NCI-H510A (cell line): ENCODE data around the gene MEIS2.

Experiments
- DNase-seq: peaks from one replicate; lab custom pipeline; 2025; lab: John Stamatoyannopoulos, UW

Gene MEIS2

DNA sequence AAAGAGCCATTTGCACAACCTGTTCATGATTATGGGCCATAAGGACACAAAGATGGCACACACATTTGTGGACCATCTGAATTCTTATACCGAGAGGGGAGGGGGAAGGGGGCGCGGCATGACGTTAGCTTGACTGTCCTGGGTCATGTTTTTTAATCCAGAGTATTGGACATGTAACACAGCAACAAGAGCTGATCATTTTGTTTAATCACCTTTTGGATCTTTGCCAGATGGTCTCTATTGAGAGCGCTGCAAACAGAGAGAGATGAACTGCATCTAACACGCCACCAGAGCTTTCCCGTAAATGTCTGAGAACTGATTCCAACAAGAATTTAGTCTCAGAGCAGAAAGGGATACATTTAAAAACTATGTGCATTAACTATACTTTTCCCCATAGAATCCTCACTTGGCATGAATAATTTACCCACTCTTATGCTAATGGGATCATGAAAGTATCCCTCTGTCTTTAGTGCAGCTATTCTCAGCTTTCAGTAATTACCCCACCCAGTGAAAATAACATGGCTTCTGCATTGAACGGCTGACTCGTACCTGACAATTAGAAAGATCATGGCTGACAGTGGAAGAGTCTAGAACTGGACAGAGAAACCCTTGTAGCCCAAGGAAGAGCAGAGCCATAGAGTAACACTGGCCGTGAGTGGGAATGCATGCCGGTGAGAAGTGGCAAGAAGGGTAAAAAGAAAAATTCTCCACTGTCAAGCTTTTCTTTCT, 22.6 kb downstream of the MEIS2 start:
- DNase-seq = no peak

DNA sequence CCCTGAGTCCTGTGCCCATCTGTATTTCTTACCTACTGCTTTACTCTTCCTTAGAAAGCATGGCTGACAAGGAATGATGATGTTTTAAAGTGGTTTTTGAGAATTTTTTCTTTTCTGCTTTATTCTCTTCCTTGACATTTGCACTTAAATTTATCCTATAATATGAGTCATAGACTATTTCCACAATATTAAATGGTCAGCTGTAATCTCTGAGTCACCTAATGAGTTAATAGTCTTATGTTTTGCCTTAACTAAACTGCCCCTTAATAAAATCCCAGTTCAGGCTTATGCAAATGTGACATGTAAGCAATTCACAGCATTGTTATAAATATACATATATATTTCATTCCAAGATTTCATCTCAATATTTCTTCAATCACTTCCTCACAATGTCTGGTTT, 23.8 kb downstream of the MEIS2 start:
- DNase-seq = no peak

DNA sequence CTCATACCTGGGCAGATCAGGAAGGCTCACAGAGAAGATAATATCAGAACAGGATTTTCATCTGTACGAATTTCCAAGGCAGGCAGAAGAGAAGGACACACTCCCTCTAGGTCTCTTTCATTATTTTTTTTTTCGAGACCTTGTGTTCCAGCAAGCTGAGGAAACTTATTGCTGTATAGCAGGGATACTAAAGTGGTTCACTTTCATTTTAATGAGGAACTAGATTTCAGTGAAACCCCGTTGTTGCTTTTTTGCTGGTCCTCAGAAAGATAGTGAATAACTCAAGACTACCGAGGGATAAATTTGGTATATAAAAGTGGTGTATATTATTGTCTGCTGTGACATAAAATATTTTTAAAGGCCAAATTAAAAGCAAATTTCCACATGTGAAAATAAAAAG, 24.6 kb downstream of the MEIS2 start:
- DNase-seq = no peak

DNA sequence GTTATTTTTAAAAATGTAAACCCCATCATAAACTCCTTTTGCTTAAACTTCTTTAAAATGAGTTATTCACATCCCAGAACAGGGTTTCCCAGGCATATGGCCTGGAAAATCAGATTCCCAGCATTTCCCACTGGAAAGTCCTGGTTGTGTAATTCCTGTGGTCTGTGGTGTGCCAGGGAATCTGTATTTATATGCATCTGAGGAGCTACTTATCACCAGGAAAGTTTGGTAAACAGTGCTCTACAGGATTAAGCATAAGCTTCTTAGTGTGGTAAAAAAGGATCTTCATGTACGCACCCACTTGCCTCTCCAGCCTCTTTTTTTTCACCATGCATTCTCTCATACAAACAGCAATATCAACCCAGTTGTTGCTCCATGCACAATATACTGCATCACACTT, 28.2 kb downstream of the MEIS2 start:
- no peak for DNase-seq

DNA sequence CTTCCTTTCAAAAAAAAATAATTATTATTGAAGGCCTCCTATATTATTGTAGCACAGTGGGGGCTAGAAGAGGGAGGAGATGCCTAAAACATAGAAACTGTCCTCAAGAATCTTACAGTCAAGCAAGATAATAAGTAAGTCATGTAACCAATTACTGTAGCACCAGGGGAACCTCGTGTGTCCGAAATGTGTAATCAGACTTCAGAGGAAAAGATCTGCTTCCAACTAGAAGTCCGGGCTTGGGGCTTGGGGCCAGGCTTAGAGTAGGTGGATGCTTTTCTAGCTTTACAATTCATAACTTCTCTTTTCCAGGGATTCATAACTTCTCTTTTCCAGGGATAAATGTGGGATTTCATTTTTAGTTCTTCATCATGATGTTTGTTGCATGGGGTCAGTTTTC, 29.2 kb downstream of the MEIS2 start:
- DNase-seq = no peak

DNA sequence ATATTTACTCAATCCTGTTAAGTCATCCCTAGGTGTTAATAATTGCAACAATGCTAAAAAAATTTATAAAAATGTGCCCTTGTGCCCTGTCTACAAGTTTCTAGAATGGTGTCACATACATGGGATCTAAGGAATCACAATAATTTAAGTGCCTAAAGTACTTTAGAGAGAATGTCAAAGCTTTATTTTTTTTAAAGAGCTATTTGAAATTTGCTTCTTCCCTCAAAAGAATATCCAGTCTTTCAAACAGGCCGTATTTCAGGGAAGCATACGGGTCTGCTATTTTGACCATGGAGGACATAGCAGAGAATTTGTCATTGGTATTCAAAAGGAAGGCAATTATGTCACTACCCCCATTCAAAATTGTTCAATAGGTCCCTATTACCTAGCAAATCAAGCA, 29.7 kb downstream of the MEIS2 start:
- no peak for DNase-seq

DNA sequence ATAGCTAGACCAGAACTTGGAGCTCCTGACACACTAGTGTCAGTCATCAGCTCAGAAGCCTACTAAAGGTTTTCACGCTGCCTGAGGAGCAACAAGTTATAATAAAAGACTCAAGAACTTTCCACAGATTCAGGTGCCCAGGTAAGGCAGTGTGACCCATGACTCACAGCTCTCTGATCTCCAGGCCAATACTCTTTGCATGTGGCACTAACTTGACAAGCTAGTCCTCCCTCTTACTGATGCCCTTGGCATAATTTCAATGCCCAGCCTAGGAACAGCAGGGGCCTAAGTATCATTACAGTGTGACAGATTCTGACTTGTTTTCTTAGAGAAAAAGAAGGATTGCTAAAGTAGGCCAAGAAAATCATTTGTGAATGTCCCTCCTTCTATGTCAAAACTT, 38.4 kb downstream of the MEIS2 start:
- DNase-seq = no peak

DNA sequence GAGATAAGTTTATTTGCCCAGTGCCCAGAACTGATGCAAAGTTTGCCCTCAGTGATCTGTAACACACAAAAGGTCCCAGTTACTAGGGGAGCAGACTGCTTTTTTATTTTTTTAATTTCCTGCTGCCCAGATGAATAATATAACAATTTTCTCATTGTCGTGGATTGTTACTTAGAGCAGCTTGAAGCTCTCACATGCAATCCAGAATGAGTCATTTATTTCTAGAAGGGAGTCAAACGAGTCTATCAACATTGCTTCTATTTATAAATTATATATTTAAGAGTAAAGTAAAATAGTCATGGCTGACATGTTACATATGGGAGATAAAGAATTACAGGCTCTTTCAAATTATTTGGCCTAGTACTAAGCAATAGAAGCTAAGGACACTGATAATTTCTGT, 41.3 kb downstream of the MEIS2 start:
- DNase-seq = no peak

DNA sequence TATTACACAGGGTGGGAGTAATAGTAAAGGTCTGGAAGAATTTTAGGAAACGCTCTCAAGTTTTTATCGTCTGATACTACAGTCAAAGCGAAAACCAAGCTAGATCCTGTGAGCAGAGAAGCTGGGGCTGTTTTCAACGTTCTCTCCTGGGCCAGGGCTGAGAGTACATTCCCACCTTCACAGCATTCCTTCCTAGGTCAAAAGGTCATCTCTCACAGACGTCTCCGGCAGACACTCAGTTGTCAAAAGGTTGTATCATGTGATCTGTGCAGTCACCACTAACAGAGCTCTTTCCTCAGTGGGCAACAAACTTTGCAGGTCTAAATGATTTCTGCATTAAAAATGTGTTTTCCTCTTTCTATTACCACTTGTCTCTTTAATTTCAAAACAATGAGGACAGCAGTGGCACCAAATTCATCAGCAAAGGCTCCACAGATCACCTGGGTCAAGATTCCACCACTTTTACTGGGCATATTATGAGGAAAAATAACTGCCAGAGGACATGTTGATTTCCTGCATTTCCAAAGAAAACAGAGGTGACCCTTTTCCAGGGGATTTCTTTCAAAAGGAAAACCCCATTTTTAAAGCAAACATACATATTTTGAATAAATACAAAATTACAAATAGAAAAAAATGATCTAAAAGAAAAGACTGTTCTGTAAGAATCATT, 41.9 kb downstream of the MEIS2 start:
- no peak for DNase-seq

DNA sequence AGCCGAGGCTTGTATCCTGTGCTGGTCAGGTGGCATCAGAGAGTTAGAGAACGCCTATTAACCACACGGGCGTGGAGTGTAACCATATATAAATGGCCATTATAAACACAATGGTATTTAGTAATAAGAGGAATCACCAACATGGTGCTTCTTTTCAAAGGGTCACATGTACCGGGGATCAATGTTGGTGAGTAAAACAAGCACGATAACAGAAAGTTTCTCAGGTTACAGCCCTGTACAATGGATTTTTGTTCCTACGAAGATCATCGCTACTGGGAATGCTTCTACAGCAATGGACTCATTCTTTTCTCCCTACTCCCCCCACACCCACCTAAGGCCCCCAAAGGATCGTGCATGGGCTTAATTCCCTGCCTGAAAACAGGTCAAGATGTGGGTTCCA, 42.5 kb downstream of the MEIS2 start:
- DNase-seq = no peak

DNA sequence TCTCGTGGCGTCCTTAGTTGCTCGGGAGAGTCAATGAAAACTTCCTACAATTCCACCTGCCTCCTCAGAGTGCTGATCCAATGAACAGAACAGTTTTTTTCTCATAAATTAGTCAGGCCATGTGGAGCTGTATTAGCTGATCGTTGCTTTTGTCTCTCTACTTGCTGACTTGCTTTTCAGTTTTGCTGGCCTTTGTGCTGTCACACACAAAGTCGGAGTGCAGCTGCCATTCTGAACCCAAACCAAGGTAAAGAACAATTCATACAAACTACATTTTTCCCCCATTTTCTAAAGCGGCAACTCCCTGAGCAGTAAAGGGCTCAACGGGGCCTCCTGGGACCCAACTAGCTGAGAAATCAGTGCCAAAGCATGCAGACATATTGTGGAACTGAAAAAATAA, 43.1 kb downstream of the MEIS2 start:
- DNase-seq = no peak

DNA sequence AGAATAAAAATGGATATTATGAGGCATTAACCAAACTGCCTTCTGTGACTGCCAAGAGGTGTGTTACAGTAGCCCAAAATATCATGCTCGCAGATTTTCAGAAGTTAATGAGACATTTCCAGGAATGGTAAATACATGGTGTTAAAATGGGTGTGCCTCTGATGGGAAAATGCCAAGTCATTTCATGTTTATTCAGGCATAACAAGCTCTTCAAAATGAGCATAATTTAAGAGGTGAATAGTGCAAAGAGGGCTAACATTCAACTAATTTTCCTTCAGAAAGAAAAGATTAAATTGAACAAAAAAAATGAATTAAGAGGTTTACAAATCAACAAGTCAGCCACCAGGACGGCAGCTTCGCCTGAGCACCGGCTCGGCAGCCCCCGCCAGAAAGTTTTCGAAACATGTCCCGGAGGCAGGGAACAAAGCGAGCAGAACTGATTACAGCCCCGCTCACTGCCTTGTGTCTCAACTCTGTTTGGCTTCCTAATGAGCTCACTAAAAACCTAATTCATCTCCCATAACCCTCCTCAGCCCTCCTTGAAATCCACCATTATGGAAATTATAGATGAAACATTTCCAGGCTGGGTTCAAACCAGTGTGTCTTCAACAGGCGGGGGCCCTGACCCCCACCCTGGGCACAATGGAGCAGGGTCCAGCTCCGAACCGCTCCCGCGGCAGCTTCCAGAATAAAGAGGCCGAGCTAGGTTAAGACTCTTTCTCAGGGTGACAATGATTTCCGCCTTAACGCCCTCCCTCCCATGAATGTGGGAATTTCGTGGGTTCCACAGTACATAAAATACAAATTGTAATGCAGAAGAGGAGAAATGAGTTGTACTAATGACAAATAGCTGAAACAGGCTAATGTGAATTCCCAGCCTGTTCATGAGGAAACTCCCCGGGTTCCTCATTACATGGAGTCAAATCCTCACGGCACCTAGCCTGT, 43.9 kb downstream of the MEIS2 start:
- no peak for DNase-seq

DNA sequence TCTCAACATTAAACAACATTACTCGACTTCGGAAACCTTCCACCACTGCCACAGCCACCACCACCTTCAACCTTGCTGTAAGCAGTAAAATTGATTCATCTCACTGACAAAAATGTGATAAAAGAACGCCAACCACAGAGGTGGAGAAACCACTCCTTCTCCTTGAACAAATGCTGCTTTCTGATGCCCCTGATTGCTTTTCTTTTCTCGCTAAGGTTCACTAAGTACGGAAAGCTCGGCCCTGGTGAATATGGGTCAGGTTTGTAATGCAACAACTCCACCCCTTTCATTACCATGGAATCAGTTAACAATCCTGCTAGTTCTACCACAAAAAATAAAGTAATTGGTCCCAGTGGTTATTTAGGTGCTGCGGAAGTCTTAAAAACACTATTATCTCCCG, 44.9 kb downstream of the MEIS2 start:
- DNase-seq = no peak

DNA sequence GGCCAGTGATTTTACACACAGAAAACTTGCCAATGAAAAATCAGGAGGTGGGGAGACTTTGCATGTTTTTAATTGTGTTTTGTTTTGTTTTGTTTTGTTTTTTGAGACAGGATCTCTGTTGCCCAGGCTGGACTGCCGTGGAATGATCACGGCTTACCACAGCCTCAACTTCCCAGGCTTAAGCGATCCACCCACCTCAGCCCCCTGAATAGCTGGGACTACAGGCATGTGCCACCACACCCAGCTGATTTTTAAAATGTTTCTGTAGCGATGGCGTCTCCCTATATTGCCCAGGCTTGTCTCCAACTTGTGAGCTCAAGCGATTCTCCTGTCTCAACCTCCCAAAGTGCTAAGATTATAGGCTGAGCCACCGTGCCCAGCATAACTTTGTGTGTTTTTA, 46.0 kb downstream of the MEIS2 start:
- no peak for DNase-seq

DNA sequence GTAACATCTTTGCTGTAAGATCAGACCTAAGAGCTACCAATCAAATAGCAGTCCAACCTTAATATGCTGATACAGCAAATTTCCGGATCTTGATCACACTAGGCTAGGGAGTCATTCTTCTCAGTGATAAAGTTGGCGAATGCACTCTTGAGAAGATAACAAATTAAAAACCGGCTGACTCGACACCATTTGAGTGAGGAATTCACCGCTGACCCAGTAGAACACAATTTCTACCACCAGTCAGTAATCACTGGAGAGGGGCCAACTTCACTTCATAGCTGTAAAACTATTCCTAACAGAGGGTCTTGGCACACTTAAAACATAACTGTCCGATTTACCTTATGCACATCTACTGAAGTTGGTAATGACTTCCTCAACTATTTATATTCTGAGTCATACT, 47.2 kb downstream of the MEIS2 start:
- DNase-seq = no peak

DNA sequence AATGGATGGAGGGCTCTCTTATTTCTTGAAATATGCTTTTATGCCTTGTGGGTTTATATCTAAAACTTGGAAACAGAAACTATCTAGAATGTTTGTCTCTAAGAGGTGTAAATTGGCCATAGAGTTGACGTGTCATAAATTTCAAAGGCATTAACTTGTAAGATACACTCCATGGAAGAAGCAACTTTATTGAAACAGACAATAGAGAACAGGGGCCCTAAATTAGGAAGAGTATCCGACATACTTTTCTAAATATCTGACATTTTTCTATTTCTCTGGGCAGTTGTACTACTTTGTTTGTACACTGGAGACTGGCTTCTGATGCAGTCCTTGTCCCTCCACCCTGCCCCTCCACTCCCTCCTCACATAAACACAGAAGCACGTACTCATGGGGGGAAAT, 50.0 kb downstream of the MEIS2 start:
- DNase-seq = no peak

DNA sequence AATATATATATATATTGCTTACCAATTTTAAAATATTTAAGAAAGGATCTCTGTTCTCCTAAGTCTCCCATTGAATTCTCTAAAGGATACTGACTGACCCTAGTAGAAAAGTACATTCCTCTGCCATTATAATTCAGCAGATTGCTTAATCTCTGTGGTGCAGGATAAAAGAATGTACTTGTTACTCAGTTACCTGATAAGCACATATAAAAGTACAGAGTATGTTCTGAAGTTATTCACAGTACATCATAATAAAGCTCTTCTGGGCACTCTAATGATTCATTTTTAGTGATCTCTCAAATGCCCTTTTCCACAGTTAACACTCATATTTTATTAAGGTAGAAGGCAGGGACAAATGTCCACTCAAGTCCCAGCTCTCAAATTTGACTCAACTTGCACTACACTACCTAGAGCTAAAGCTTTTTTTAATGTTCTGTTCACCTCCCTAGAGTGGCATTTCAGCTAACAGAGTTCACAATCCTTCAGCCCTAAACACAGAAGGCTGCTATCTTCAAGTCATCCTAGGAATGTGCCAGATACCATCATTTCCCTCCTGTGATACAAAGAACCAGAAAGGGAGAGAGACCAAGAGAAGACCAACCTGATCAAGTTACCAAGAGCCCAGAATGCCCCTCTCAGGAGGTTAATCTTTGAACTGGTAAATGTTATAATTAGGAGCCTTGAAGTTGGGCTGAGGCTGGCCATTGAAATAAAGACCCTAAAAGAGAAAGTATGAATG, 53.3 kb downstream of the MEIS2 start:
- no peak for DNase-seq

DNA sequence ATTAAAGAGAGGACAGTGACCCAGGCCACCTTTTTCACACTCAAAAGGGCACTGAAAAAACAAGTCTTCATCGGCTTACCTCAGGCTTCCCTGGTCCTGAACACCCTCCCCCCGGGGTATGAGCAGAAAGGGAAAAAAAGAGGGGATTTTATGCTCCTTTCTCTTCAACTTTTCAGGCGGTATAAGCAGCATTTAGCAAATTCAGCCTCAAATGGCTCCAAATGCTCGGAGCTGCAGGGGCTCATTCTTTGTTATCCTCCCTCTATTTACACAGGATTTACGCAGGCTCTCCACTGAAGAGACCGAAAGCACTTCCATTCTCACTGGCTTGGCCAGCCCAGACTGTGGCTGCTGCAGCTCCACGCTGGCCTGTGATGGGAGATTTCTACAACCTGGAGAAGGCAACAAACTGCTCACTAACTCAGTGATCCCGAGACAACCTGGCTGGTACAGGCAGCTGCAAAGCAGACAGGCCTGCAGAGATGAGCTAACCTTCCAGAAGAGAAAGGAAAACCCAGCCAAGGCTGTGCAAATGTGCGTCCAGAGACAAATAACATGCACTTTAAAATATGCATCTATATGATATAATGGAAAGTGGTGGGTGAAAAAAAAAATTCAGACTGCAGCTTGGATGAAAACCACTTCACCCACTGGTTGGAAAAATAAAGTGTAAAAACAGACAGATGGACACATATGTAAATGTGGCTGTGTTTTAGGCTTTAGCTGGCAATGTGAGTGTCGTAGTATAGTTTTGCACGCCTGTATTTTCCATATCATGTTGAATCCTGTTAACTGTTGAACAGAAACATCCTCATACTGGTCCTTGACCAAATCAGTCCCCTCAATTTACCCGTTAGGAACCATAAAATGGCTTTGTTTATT, 54.2 kb downstream of the MEIS2 start:
- peak; percentile 31 for DNase-seq

DNA sequence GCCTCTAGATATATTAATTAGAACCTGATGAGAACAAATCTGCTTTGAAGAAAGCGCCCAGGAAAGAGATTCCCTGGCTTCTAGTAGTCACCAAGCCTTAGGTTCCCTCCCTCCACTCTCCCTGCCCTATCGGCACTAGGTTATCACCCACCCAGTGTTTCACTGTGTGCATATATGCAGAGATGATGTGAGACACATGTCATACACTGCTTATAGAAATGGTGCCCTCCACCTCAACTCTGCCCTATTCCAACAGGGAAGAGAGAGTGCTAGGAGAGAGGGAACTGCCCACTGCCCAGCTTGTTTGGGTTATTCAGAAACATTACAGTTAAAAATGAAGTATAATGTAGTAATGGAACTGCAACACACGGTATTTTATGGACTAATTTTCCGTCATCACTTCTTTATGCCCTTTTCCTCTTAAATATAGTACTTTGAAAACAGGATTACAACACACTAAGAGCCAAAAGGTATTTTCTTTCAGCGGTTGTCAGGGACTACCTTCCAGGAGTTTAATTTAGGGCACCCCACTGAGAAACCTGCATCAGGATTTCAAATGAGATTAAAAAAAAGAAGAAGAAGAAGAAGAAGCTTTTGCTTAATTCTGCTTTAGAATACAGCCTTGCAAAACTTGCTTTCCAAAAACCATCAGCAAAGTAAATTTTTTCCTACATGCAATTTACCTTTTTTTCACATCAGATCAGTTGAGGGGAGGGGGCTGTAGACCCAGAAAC, 55.3 kb downstream of the MEIS2 start:
- no peak for DNase-seq

DNA sequence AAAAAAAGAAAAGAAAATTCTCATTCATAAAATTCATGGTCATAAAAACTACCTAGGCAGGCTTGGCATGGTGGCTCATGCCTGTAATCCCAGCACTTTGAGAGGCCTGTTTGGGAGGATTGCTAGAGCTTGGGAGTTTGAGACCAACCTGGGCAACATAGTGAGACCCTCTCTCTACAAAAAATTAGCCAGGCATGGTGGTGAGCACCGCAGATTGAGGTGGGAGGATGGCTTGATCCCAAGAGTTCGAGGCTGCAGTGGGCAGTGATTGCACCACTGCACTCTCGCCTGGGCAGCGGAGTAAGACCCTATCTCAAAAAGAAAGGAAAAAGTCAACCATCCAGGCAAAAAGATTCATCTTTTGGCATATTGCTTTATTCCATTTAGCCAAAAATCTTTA, 58.5 kb downstream of the MEIS2 start:
- no peak for DNase-seq

DNA sequence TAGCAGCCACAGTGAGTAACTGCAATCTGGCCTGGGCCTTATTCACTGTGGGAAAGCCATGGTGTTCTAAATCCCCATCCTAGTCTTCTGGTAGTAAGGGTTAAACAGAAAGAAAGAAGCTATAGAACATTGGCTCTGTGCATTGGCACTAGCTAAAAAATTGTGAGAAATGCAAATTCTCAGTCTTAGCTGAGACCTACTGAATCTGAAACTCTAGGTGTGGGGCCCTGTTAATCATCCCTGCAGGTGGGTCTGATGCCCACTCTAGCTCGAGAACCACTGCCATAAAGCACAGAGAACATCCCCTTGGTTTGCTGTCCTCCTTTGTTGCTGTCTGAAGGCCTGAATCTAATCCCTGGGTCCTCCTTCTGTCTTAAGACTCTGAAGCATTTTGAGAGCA, 59.3 kb downstream of the MEIS2 start:
- no peak for DNase-seq
